ENCODE measurements around the gene TMEM132C.

- TF ChIP-seq, protein P1, sequence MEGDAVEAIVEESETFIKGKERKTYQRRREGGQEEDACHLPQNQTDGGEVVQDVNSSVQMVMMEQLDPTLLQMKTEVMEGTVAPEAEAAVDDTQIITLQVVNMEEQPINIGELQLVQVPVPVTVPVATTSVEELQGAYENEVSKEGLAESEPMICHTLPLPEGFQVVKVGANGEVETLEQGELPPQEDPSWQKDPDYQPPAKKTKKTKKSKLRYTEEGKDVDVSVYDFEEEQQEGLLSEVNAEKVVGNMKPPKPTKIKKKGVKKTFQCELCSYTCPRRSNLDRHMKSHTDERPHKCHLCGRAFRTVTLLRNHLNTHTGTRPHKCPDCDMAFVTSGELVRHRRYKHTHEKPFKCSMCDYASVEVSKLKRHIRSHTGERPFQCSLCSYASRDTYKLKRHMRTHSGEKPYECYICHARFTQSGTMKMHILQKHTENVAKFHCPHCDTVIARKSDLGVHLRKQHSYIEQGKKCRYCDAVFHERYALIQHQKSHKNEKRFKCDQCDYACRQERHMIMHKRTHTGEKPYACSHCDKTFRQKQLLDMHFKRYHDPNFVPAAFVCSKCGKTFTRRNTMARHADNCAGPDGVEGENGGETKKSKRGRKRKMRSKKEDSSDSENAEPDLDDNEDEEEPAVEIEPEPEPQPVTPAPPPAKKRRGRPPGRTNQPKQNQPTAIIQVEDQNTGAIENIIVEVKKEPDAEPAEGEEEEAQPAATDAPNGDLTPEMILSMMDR (IDR thresholded peaks at IDR 0.05; ENCODE audit: extremely low read depth in 1 of 2, insufficient read depth in 1 of 2, low read depth in 1 of 2, low read length in 2 of 2), result no peak
- TF ChIP-seq, protein P2, sequence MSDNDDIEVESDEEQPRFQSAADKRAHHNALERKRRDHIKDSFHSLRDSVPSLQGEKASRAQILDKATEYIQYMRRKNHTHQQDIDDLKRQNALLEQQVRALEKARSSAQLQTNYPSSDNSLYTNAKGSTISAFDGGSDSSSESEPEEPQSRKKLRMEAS (IDR thresholded peaks at IDR 0.05; ENCODE audit: insufficient read depth, insufficient read length), result no peak
- no peak for TF ChIP-seq JUN (IDR thresholded peaks at IDR 0.05; ENCODE audit: borderline replicate concordance, insufficient read depth, insufficient read length, low read depth)
These were observed 192.1 kb downstream of the TMEM132C start for GRCh38 chr12:128459067-128459466.

All from endothelial cell of umbilical vein (primary cell).